Raji (cell line): ENCODE measurements around the gene ECM1.

Source experiments
- POLR2A ChIP-seq: IDR thresholded peaks from 2 replicates; pipeline ENCODE4 v1.6.1; 2011; ENCODE audit warnings: low read depth, low read length, control low read depth; ENCODE audit not compliant: insufficient read depth

ECM1 gene

GRCh38 chr1:150557065-150557600 lies 49.2 kb downstream of the ECM1 start:
- TF ChIP-seq POLR2A, result no peak

GRCh38 chr1:150557813-150558212 lies 49.9 kb downstream of the ECM1 start:
- TF ChIP-seq POLR2A, result no peak

- no peak for TF ChIP-seq POLR2A
These were observed 50.4 kb downstream of the ECM1 start for GRCh38 chr1:150558303-150558704.

DNA sequence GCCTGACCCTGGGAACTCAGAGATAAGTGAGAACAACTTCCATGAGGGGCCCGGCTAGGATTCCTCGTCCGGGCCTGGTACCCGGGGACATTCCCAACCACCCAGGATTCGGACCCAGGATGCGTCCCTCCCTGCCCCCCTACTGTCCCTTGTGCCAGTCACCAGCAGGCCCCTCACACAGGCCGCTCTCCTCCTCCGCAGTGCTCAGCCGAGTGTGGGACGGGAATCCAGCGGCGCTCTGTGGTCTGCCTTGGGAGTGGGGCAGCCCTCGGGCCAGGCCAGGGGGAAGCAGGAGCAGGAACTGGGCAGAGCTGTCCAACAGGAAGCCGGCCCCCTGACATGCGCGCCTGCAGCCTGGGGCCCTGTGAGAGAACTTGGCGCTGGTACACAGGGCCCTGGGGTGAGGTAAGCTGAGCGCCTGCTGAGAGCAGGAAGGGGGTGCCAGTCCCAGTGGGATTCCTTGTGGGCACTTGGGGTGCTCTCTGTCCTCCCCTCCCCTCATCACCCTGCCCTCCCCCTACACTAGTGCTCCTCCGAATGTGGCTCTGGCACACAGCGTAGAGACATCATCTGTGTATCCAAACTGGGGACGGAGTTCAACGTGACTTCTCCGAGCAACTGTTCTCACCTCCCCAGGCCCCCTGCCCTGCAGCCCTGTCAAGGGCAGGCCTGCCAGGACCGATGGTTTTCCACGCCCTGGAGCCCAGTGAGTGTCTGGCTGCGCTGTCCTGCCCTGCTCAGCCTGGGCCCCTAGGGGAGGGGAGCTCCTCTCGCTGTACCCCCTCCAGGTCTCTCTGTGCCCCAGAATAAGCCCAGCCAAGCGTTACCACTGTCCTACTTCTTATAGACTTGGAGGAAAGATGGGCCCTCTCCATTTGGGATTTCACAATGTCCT lies 51.1 kb downstream of the ECM1 start:
- TF ChIP-seq POLR2A, result no peak

DNA sequence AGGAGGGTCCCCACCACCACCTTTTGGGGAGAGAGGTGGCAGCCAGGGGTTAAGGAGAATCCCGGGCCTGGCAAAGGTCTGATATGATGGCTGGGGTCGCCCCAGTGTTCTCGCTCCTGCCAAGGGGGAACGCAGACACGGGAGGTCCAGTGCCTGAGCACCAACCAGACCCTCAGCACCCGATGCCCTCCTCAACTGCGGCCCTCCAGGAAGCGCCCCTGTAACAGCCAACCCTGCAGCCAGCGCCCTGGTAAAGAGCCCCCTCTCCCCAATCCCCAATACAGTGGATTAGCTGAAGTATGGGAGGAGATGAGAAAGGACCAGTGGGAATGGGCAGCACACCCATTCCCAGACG lies 51.7 kb downstream of the ECM1 start:
- TF ChIP-seq POLR2A, result no peak

DNA sequence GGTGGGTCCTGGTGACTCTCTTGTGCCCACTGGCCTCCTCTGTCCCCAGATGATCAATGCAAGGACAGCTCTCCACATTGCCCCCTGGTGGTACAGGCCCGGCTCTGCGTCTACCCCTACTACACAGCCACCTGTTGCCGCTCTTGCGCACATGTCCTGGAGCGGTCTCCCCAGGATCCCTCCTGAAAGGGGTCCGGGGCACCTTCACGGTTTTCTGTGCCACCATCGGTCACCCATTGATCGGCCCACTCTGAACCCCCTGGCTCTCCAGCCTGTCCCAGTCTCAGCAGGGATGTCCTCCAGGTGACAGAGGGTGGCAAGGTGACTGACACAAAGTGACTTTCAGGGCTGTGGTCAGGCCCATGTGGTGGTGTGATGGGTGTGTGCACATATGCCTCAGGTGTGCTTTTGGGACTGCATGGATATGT lies 52.1 kb downstream of the ECM1 start:
- TF ChIP-seq POLR2A, result no peak

GRCh38 chr1:150560576-150561253 lies 52.8 kb downstream of the ECM1 start:
- TF ChIP-seq POLR2A, result no peak; the same call in 1 of the 2 replicates

GRCh38 chr1:150561254-150561973 lies 53.5 kb downstream of the ECM1 start:
- peak; percentile 31; the same call in 1 of the 2 replicates for TF ChIP-seq POLR2A

- no peak; the same call in 1 of the 2 replicates for TF ChIP-seq POLR2A
These were observed 54.1 kb downstream of the ECM1 start for GRCh38 chr1:150561974-150562445.

- TF ChIP-seq POLR2A, result no peak; the same call in none of the 2 replicates
These were observed 54.8 kb downstream of the ECM1 start for GRCh38 chr1:150562446-150563339.
